HEK293T (cell line): ENCODE measurements around the gene MECP2.

Experiments
- CTCF ChIA-PET: fragments of 350-600 bp; formaldehyde crosslinking; extraction: SDS; loops from one replicate; lab custom pipeline; 2021; ENCODE audit warnings: antibody characterized with exemption, inconsistent platforms; lab: Yijun Ruan, JAX
- POLR2A ChIA-PET: fragments of 350-600 bp; formaldehyde crosslinking; extraction: SDS; loops from one replicate; lab custom pipeline; 2020; ENCODE audit warnings: antibody characterized with exemption, inconsistent platforms; lab: Yijun Ruan, JAX
- DNase-seq: peaks from one replicate; pipeline ENCODE4 v3.0.0; 2012; ENCODE audit warnings: mixed read lengths; ENCODE audit errors: extremely low spot score
- ARNT ChIP-seq: fragments of 450-650 bp; IDR thresholded peaks from 2 replicates; pipeline ENCODE4 v1.6.1; 2017; ENCODE audit warnings: mild to moderate bottlenecking
- BHLHE40 ChIP-seq: fragments of 450-650 bp; IDR thresholded peaks from 2 replicates; pipeline ENCODE4 v1.6.1; 2016; ENCODE audit warnings: mild to moderate bottlenecking, moderate library complexity, borderline replicate concordance
- CTBP1 ChIP-seq: fragments of 450-650 bp; IDR thresholded peaks from 2 replicates; pipeline ENCODE4 v1.6.1; 2016; ENCODE audit warnings: borderline replicate concordance
- ELF4 ChIP-seq: fragments of 450-650 bp; IDR thresholded peaks from 2 replicates; pipeline ENCODE4 v1.6.1; 2017; ENCODE audit warnings: antibody characterized with exemption
- FOXA1 ChIP-seq: fragments of 450-650 bp; IDR thresholded peaks from 2 replicates; pipeline ENCODE4 v1.6.1; 2016; ENCODE audit warnings: mild to moderate bottlenecking
- FOXK2 ChIP-seq: fragments of 450-650 bp; IDR thresholded peaks from 2 replicates; pipeline ENCODE4 v1.6.1; 2016; ENCODE audit warnings: mild to moderate bottlenecking
- FOXM1 ChIP-seq: fragments of 450-650 bp; IDR thresholded peaks from 2 replicates; pipeline ENCODE4 v1.6.1; 2017; ENCODE audit warnings: mild to moderate bottlenecking, borderline replicate concordance
- HDGF ChIP-seq: fragments of 450-650 bp; IDR thresholded peaks from 2 replicates; pipeline ENCODE4 v1.6.1; 2017; ENCODE audit warnings: antibody characterized with exemption, borderline replicate concordance
- L3MBTL2 ChIP-seq: fragments of 450-650 bp; conservative IDR thresholded peaks from 2 replicates; pipeline ENCODE4 v1.6.1; 2016; ENCODE audit warnings: mild to moderate bottlenecking
- LEF1 ChIP-seq: fragments of 450-650 bp; IDR thresholded peaks from 2 replicates; pipeline ENCODE4 v1.6.1; 2017; ENCODE audit warnings: mild to moderate bottlenecking, borderline replicate concordance
- NFRKB ChIP-seq: fragments of 450-650 bp; IDR thresholded peaks from 2 replicates; pipeline ENCODE4 v1.6.1; 2016; ENCODE audit warnings: mild to moderate bottlenecking, moderate library complexity
- SP1 ChIP-seq: fragments of 450-650 bp; IDR thresholded peaks from 2 replicates; pipeline ENCODE4 v1.6.1; 2017
- SUZ12 ChIP-seq: fragments of 450-650 bp; IDR thresholded peaks from 2 replicates; pipeline ENCODE4 v1.6.1; 2016; ENCODE audit warnings: mild to moderate bottlenecking
- TARDBP ChIP-seq: fragments of 450-650 bp; IDR thresholded peaks from 2 replicates; pipeline ENCODE4 v1.6.1; 2016
- ZNF384 ChIP-seq: fragments of 450-650 bp; IDR thresholded peaks from 2 replicates; pipeline ENCODE4 v1.6.1; 2016
- TF ChIP-seq, protein P1 (sequence below): fragments of 450-650 bp; IDR thresholded peaks from 2 replicates; pipeline ENCODE4 v1.6.1; 2016

MECP2 gene

DNA sequence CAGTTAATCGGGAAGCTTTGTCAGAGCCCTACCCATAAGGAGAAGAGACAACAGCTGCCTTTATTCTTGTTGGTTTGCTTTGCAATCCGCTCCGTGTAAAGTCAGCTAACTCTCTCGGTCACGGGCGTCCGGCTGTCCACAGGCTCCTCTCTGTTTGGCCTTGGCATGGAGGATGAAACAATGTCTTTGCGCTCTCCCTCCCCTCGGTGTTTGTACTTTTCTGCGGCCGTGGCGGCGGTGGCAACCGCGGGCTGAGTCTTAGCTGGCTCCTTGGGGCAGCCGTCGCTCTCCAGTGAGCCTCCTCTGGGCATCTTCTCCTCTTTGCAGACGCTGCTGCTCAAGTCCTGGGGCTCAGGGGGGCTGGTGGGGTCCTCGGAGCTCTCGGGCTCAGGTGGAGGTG, 67.3 kb downstream of the MECP2 start:
- POLR2A ChIA-PET = interaction anchor here (1.0 to 1.3 kb wide), 2 partner anchors 10 to 58 kb away, joined by 3 read pairs; partner anchors contain the start of gene TMEM187
- TF ChIP-seq BHLHE40 (no peak), FOXK2 (no peak), ZNF384 (no peak)
- CTCF ChIA-PET = interaction anchor here (0.7 to 2.3 kb wide), 3 partner anchors 17 to 83 kb away, joined by 3 to 13 read pairs (median 3); no protein-coding TSS in a partner anchor
- no peak for DNase-seq

DNA sequence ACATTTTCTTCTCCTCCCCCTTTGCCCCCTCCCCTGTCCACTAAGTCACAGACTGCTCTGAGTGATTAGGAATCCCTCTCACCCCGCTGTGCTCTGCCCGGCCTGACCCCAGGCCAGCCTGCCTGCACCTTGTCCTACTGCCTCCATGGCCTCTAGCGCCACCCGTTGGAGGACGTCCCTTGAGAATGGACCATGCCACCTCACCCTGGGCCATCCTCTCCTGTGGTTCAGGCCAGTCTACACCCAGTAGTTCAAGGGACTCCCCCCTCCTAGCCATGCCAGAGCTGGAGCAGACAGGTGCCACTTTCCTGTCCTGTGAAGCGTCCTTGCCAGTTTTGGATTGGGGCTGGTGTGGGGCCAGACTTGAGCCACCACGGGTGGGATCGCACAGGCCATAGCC, 68.1 kb downstream of the MECP2 start:
- ChIA-PET POLR2A (interaction anchor here (1.0 to 1.3 kb wide), 2 partner anchors 9 to 57 kb away, joined by 3 read pairs; partner anchors contain the start of gene TMEM187), CTCF (interaction anchor here (1.0 to 2.3 kb wide), 3 partner anchors 15 to 82 kb away, joined by 3 to 13 read pairs (median 3); no protein-coding TSS in a partner anchor)
- no peak for TF ChIP-seq NFRKB
- no peak for TF ChIP-seq FOXA1
- TF ChIP-seq BHLHE40 = no peak
- no peak for DNase-seq

DNA sequence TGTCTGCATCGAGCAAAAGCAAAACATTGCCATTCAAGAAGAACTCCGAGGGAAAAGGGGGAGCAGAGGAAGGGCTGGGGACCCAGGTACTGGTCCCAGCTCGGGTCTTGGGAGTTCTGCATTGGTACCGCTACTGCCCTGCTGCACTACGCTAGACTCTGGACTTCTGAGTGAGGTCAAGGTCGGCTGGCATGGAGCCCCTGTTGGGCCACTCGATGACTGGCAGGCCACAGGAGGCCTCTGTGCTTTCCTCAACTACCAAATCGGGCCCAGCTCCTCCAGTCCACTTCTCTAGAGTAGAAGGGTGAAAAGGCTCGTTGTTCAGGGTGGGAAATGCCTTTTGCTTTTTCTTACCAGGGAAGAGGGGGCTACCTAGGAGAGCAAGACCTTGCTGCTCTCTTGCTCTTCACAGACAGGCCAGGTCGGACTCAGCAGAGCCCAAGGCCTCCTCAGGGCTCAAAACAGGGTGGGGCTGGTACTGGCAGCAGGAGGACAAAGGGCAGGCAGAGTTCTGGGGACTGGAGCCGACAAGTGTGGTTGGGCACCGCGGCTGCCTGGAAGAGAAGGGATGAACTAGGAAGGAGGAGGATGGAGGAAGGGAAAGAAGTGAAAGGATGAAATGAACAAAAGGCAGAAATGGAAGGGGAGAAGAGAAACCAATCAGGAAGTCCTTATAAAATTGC, 68.9 kb downstream of the MECP2 start:
- POLR2A ChIA-PET = interaction anchor here (1.0 kb wide), 1 partner anchor 12 kb away, joined by 3 read pairs; no protein-coding TSS in a partner anchor
- CTCF ChIA-PET = interaction anchor here (0.6 to 2.3 kb wide), 3 partner anchors 15 to 19 kb away, joined by 3 to 13 read pairs (median 3); no protein-coding TSS in a partner anchor

DNA sequence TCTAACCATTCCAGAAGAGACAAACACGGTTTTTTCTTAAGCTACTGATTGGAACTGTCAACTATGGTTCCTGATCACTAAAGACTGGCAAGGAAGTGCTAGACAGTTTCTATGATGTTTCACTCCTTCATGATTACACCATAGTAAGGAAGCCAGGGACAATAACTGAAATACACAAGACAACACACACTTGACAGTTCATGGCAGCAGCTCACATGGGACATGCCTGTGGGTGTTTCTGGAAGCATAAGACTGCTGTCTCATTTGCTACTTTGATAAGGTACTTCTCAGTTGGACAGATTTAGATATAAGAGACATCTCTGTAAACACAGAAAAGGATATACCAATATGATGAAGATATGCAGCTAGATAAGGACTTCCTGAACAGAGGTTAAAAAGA, 69.5 kb downstream of the MECP2 start:
- TF ChIP-seq LEF1 (no peak), HDGF (no peak), TARDBP (no peak), ZNF384 (no peak), SP1 (no peak), L3MBTL2 (no peak), ARNT (no peak), FOXK2 (no peak), ELF4 (no peak), FOXM1 (no peak), FOXA1 (no peak), NFRKB (no peak), CTBP1 (no peak), SUZ12 (no peak), BHLHE40 (no peak)
- TF ChIP-seq, protein P1, sequence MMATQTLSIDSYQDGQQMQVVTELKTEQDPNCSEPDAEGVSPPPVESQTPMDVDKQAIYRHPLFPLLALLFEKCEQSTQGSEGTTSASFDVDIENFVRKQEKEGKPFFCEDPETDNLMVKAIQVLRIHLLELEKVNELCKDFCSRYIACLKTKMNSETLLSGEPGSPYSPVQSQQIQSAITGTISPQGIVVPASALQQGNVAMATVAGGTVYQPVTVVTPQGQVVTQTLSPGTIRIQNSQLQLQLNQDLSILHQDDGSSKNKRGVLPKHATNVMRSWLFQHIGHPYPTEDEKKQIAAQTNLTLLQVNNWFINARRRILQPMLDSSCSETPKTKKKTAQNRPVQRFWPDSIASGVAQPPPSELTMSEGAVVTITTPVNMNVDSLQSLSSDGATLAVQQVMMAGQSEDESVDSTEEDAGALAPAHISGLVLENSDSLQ = no peak
- ChIA-PET POLR2A (interaction anchor here (1.0 kb wide), 1 partner anchor 13 kb away, joined by 3 read pairs; no protein-coding TSS in a partner anchor), CTCF (interaction anchor here (0.6 to 1.2 kb wide), 2 partner anchors 17 to 20 kb away, joined by 3 read pairs; no protein-coding TSS in a partner anchor)
- no peak for DNase-seq

More for the DNA sequence above, 68.9 kb downstream of the MECP2 start:
- DNase-seq = no peak
- TF ChIP-seq ZNF384 (no peak), BHLHE40 (no peak), ELF4 (no peak), HDGF (no peak), ARNT (no peak), SUZ12 (no peak), LEF1 (no peak), NFRKB (no peak), FOXK2 (no peak), FOXM1 (no peak), SP1 (no peak), TARDBP (no peak)
- TF ChIP-seq, protein P1 = no peak

DNA sequence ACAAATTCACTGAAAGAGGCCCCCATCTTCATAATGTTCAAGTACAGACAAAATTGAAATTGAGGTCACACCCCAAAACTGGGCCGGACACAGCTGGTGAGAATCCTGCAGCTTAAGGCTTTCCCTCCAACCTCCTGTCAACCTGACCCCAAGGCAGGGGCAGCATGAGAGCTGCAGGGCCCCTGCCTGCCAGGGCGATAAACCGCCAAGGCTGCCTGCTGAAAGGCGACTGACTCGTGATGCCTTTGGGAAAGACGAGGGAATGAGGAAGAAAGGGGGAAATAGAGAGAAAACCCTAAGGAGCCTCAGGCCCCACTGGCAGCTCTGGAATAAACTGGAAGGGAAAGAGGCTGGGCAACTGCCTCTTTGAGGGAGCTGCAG, 70.5 kb downstream of the MECP2 start:
- ChIA-PET POLR2A (no interaction called here), CTCF (no interaction called here)
- DNase-seq = no peak
- TF ChIP-seq FOXM1 = no peak
- TF ChIP-seq ELF4 = no peak
- no peak for TF ChIP-seq FOXA1

DNA sequence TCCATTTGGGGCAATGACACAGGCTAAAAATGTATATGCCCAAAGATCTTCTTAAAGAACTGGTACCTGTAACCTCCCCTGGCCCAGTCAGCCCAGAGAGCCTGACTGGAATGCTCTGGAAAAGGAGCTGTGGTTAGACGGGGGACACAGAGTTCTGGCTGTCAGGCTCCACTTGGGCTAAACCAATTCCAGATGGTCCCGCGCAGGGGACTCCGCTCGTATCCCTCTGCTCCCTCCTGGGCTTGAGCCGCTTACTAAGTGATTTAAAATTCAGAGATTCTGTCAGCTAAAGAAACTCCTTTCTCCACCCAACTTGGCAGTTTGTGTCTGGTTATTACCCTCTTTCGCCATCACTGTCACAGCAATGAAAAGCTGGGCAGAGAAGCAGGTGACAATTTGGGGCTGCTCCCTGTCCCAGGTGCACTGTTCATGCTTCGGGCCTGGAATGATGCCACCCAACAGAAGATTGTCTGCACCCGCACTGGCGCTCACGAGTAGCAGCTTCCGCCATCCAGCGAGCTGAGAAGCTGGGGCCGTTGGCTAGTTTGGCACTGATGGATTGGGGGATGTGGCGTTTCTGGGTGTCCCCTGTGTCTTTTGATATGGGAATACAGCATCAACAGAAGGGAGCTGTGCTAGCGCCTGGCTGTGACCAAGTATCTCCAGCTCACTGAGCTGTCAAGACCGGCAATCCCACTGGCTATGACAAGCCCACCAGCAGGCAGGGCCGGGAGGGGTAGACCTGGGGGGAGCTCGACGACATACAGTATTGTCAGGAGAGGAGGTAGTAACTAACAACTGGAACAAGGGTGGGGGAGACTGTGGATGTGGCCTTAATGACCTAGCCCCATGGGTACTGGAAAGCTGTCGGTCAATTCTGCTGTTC, 71.1 kb downstream of the MECP2 start:
- TF ChIP-seq ARNT (no peak), SP1 (no peak), BHLHE40 (no peak)
- no peak for DNase-seq
- POLR2A ChIA-PET = no interaction called here
- CTCF ChIA-PET = interaction anchor here (1.1 kb wide), 1 partner anchor 13 kb away, joined by 9 read pairs; no protein-coding TSS in a partner anchor

DNA sequence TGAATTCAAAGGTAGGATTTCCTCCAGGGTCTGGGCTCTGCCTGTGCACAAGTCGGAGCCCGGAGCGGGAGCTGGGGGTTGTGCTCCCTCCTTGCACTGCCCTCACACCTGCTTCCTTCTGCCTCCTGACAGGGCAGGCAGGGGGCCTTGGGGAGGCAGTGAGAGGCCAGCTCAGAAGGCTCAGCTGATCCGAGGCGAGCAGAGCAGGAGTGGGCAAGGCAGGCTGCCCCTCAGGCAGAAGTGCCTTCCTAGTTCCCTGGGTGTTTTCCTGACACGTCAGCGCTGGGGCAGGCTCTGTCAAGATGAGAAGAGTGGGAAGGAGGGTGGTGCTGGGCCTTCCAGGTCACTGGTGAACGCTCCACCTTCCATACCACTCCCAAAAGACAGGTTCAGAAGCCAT, 72.3 kb downstream of the MECP2 start:
- ChIA-PET CTCF (interaction anchor here (2.4 kb wide), 1 partner anchor 12 kb away, joined by 8 read pairs; no protein-coding TSS in a partner anchor), POLR2A (no interaction called here)
- TF ChIP-seq NFRKB (no peak), FOXK2 (no peak), CTBP1 (no peak), LEF1 (no peak), FOXA1 (no peak), ARNT (no peak), L3MBTL2 (no peak), TARDBP (no peak)
- TF ChIP-seq, protein P1 = no peak
- no peak for DNase-seq
